Right lobe of liver (tissue), 6 donors: ENCODE results near the gene MYO1A. TPM values are rescaled to one million over a fixed set of nuclear protein-coding genes. Genes with fewer than 3 reads are reported as not detected.
"Not testable (repeated sequence)": the region's sequence is repeated elsewhere in the genome, so short reads cannot be mapped to it uniquely, and the experiment has no call there.

Source experiments
- ATAC-seq, 4 donors: fragments of 200-7000 bp; cut with Tn5 transposase; one replicate each; pipeline ENCODE4 v1.9.1; 2020; ENCODE audit warnings: mild to moderate bottlenecking in 4 of 4, moderate library complexity in 4 of 4
- DNase-seq, 3 donors: peaks; one replicate each; pipeline ENCODE4 v3.0.0-alpha.2; 2020
- H3K27ac ChIP-seq, 3 donors: fragments of 200-600 bp; one replicate each; pipeline ENCODE4 v1.8.0; 2022
- H3K27me3 ChIP-seq, 2 donors: fragments of 200-600 bp; one replicate each; pipeline ENCODE4 v1.8.0; 2022
- H3K36me3 ChIP-seq, 4 donors: fragments of 200-600 bp; sonication (generic) in 1 of 4; one replicate each; pipeline versions ENCODE4 v1.5.1 to v1.8.0; 2017 to 2022; ENCODE audit warnings: control low read depth in 1 of 4
- H3K4me1 ChIP-seq, 4 donors: fragments of 200-600 bp; sonication (generic) in 1 of 4; one replicate each; pipeline versions ENCODE4 v1.5.1 to v1.8.0; 2017 to 2022; ENCODE audit warnings: control low read depth in 1 of 4
- H3K4me3 ChIP-seq, 3 donors: fragments of 200-600 bp; one replicate each; pipeline ENCODE4 v1.8.0; 2022
- H3K9me3 ChIP-seq, 4 donors: fragments of 200-600 bp; sonication (generic) in 1 of 4; one replicate each; pipeline versions ENCODE4 v1.5.1 to v1.8.0; 2017 to 2022; ENCODE audit warnings: control low read depth in 1 of 4
- POLR2A ChIP-seq: fragments of 450-650 bp; IDR thresholded peaks from one replicate; pipeline ENCODE4 v1.6.1; 2017; ENCODE audit warnings: antibody characterized with exemption, mild to moderate bottlenecking
- WGBS: methylation state at CpG from one replicate; pipeline ENCODE4 v1.1.6; 2018; ENCODE audit warnings: low coverage, low lambda C conversion rate; ENCODE audit not compliant: insufficient coverage; ENCODE audit errors: missing lambda C conversion rate; 5-methylcytosine and 5-hydroxymethylcytosine counted together
- intact Hi-C, 2 donors: fragments of 100-400 bp; cut with DNase I; formaldehyde crosslinking; loops; one replicate each; pipeline versions ENCODE4 v1.11.2 to v1.14.1; 2022
- total RNA-seq, 6 experiments: library from RNA; depleted of rRNA in 2 of 6; stranded (reverse); fragments of >200 nt in 2 of 6; fragmentation: NEBNext Ultra II Directional in 3 of 6; extraction: Animal tissue kit (Norgen Biotek cat#: 25700) in 3 of 6; gene quantifications; one replicate each; pipeline versions ENCODE4 v1.1.0 to v1.2.4, GENCODE V29; 2016 to 2023
- TF ChIP-seq, protein P1 (sequence below), 4 donors: fragments of 200-600 bp in 3 of 4; fragments of 450-650 bp in 1 of 4; IDR thresholded peaks; one replicate each; pipeline versions ENCODE4 v1.5.1 to v1.8.0; 2016 to 2022; ENCODE audit warnings: antibody characterized with exemption in 4 of 4, mild to moderate bottlenecking in 2 of 4
- donor health status: DM: no; HTN: yes; CAD: no.
- donor health status: DM: no; HTN: no; CAD: no.
- donor health status: DM: no; HTN: no; CAD: no.
- donor health status: DM: no; HTN: yes; CAD: no.
- donor health status: DM: no; HTN: yes; CAD: no.

MYO1A gene
- total RNA-seq, 6 experiments from 2014 or later, result 0.27 to 1.9 (median 0.68) TPM; not detected in 1

- Histone ChIP-seq H3K27me3 (no peaks in the 10 kb centered on the region), H3K27ac (no peak overlapping the region), H3K4me3 (no peak overlapping the region), H3K4me1 (peaks cover 0 to 24% (median 4%) of the 10 kb centered on the region in 4 donors), H3K9me3 (no peaks in the 10 kb centered on the region), H3K36me3 (no peaks in the 10 kb centered on the region)
- intact Hi-C loops, result loop anchor here in 1 of 2 donors (10.0 kb wide), 1 partner anchor 219 kb away; the partner anchor contains the start of gene HSD17B6
- WGBS, result 70% methylated on average over 2 of the region's 4 CpGs
- DNase-seq (no peak), ATAC-seq (no peak)
- TF ChIP-seq, protein P1, sequence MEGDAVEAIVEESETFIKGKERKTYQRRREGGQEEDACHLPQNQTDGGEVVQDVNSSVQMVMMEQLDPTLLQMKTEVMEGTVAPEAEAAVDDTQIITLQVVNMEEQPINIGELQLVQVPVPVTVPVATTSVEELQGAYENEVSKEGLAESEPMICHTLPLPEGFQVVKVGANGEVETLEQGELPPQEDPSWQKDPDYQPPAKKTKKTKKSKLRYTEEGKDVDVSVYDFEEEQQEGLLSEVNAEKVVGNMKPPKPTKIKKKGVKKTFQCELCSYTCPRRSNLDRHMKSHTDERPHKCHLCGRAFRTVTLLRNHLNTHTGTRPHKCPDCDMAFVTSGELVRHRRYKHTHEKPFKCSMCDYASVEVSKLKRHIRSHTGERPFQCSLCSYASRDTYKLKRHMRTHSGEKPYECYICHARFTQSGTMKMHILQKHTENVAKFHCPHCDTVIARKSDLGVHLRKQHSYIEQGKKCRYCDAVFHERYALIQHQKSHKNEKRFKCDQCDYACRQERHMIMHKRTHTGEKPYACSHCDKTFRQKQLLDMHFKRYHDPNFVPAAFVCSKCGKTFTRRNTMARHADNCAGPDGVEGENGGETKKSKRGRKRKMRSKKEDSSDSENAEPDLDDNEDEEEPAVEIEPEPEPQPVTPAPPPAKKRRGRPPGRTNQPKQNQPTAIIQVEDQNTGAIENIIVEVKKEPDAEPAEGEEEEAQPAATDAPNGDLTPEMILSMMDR (IDR thresholded peaks at IDR 0.05), result no peak
- TF ChIP-seq POLR2A, result no peak
Measured at GRCh38 chr12:56983386-56983785, 66.5 kb downstream of the MYO1A start.

- no CpG with 5 or more reads among the region's 3 CpGs for WGBS
- not testable (repeated sequence) for H3K27ac ChIP-seq, H3K9me3 ChIP-seq, ATAC-seq, H3K27me3 ChIP-seq, H3K4me3 ChIP-seq, DNase-seq, H3K36me3 ChIP-seq
- intact Hi-C loops, result loop anchor here in 1 of 2 donors (10.0 kb wide), 1 partner anchor 218 kb away; the partner anchor contains the start of gene HSD17B6
- H3K4me1 ChIP-seq, result peaks cover 0 to 24% (median 6%) of the 10 kb centered on the region in 4 donors
Measured at GRCh38 chr12:56982578-56983236, 67.2 kb downstream of the MYO1A start.

GRCh38 chr12:56980941-56981530 is 68.9 kb downstream of the MYO1A start:
- H3K4me3 ChIP-seq, result no peak overlapping the region
- H3K36me3 ChIP-seq, result no peaks in the 10 kb centered on the region
- ATAC-seq (no peak), DNase-seq (no peak)
- H3K4me1 ChIP-seq, result peaks cover 0 to 14% (median 6%) of the 10 kb centered on the region in 4 donors
- no peak for TF ChIP-seq POLR2A
- TF ChIP-seq, protein P1 (IDR thresholded peaks at IDR 0.05), result no peak
- H3K27ac ChIP-seq, result no peak overlapping the region
- H3K9me3 ChIP-seq, result no peaks in the 10 kb centered on the region
- no peaks in the 10 kb centered on the region for H3K27me3 ChIP-seq
- 94% methylated on average over 3 of the region's 4 CpGs for WGBS
- intact Hi-C loops, result loop anchor here in 1 of 2 donors (10.0 kb wide), 1 partner anchor 216 kb away; the partner anchor contains the start of gene HSD17B6

- Histone ChIP-seq H3K27ac (no peak overlapping the region), H3K27me3 (no peaks in the 10 kb centered on the region), H3K4me1 (peaks cover 0 to 14% (median 6%) of the 10 kb centered on the region in 4 donors), H3K4me3 (no peak overlapping the region), H3K9me3 (no peaks in the 10 kb centered on the region), H3K36me3 (no peaks in the 10 kb centered on the region)
- TF ChIP-seq, protein P1 (IDR thresholded peaks at IDR 0.05), result no peak
- TF ChIP-seq POLR2A, result no peak
- intact Hi-C loops, result loop anchor here in 1 of 2 donors (10.0 kb wide), 1 partner anchor 215 kb away; the partner anchor contains the start of gene HSD17B6
- no peak for DNase-seq
- 94% methylated on average over 6 of the region's 6 CpGs for WGBS
- ATAC-seq, result no peak
Measured at GRCh38 chr12:56980268-56980667, 69.7 kb downstream of the MYO1A start.

- peaks cover 0 to 14% (median 6%) of the 10 kb centered on the region in 4 donors for H3K4me1 ChIP-seq
- H3K36me3 ChIP-seq, result no peaks in the 10 kb centered on the region
- ATAC-seq (no peak), DNase-seq (no peak)
- no peak overlapping the region for H3K4me3 ChIP-seq
- TF ChIP-seq, protein P1 (IDR thresholded peaks at IDR 0.05), result no peak
- no peak for TF ChIP-seq POLR2A
- intact Hi-C loops, result loop anchor here in 1 of 2 donors (10.0 kb wide), 1 partner anchor 215 kb away; the partner anchor contains the start of gene HSD17B6
- H3K27me3 ChIP-seq, result no peaks in the 10 kb centered on the region
- H3K27ac ChIP-seq, result no peak overlapping the region
- H3K9me3 ChIP-seq, result no peaks in the 10 kb centered on the region
- WGBS, result no CpG with 5 or more reads among the region's 3 CpGs
Measured at GRCh38 chr12:56979628-56980027, 70.3 kb downstream of the MYO1A start.
